GM23248 (cell line): ENCODE results near the gene MACC1. TPM values are rescaled to one million over a fixed set of nuclear protein-coding genes. Genes with fewer than 3 reads are reported as not detected.

Experiments
- DNase-seq: peaks from one replicate; pipeline ENCODE4 v3.0.0-alpha.2; 2015
- H2AFZ ChIP-seq: fragments of 200-600 bp; sonication (generic); 2 replicates; pipeline ENCODE4 v1.6.1; 2016; ENCODE audit warnings: antibody characterized with exemption
- H3F3A ChIP-seq: fragments of 200-600 bp; sonication (generic); 2 replicates; pipeline ENCODE4 v1.6.1; 2016; ENCODE audit warnings: mild to moderate bottlenecking, antibody characterized with exemption, mixed run types; ENCODE audit not compliant: insufficient read depth
- H3K27ac ChIP-seq: fragments of 200-600 bp; sonication (generic); 2 replicates; pipeline ENCODE4 v1.5.1; 2016; ENCODE audit warnings: mild to moderate bottlenecking
- H3K27me3 ChIP-seq: fragments of 200-600 bp; sonication (generic); replicated peaks from 2 replicates; pipeline ENCODE4 v1.6.1; 2016; ENCODE audit warnings: mild to moderate bottlenecking; ENCODE audit not compliant: insufficient read depth
- H3K36me3 ChIP-seq: fragments of 200-600 bp; sonication (generic); 2 replicates; pipeline ENCODE4 v1.6.1; 2016; ENCODE audit warnings: low read depth, mild to moderate bottlenecking
- H3K4me1 ChIP-seq: fragments of 200-600 bp; sonication (generic); 2 replicates; pipeline ENCODE4 v1.6.1; 2016; ENCODE audit warnings: mild to moderate bottlenecking; ENCODE audit not compliant: insufficient read depth
- H3K4me2 ChIP-seq: fragments of 200-600 bp; sonication (generic); one replicate; pipeline ENCODE4 v1.6.1; 2016; ENCODE audit warnings: mild to moderate bottlenecking; ENCODE audit not compliant: unreplicated experiment
- H3K4me3 ChIP-seq: fragments of 200-600 bp; sonication (generic); 2 replicates; pipeline ENCODE4 v1.5.1; 2016; ENCODE audit warnings: mild to moderate bottlenecking
- H3K79me2 ChIP-seq: fragments of 200-600 bp; sonication (generic); 2 replicates; pipeline ENCODE4 v1.6.1; 2016; ENCODE audit warnings: mild to moderate bottlenecking; ENCODE audit not compliant: insufficient read depth
- H3K9ac ChIP-seq: fragments of 200-600 bp; sonication (generic); 2 replicates; pipeline ENCODE4 v1.6.1; 2016; ENCODE audit warnings: mild to moderate bottlenecking
- H3K9me2 ChIP-seq: fragments of 200-600 bp; sonication (generic); 2 replicates; pipeline ENCODE4 v1.6.1; 2016; ENCODE audit warnings: mixed run types, mild to moderate bottlenecking, moderate library complexity; ENCODE audit not compliant: insufficient read depth
- H3K9me3 ChIP-seq: fragments of 200-600 bp; sonication (generic); one replicate; pipeline ENCODE4 v1.6.1; 2017; ENCODE audit warnings: low read depth
- H4K20me1 ChIP-seq: fragments of 200-600 bp; sonication (generic); 2 replicates; pipeline ENCODE4 v1.6.0; 2016; ENCODE audit not compliant: insufficient read depth
- EZH2 ChIP-seq: fragments of 200-600 bp; sonication (generic); IDR thresholded peaks from 2 replicates; pipeline ENCODE4 v1.6.1; 2018; ENCODE audit warnings: antibody characterized with exemption, mild to moderate bottlenecking; ENCODE audit not compliant: insufficient read depth, poor library complexity, severe bottlenecking
- EZH2phosphoT487 ChIP-seq: fragments of 200-600 bp; sonication (generic); IDR thresholded peaks from 2 replicates; pipeline ENCODE4 v1.6.1; 2018; ENCODE audit warnings: antibody characterized with exemption, moderate library complexity, mild to moderate bottlenecking, low read depth; ENCODE audit not compliant: insufficient read depth
- WGBS, 2 experiments: methylation state at CpG; one replicate each; pipeline ENCODE4 v1.1.6; 2015 to 2017; ENCODE audit warnings: low lambda C conversion rate in 2 of 2, low coverage in 1 of 2; ENCODE audit errors: missing lambda C conversion rate in 2 of 2; 5-methylcytosine and 5-hydroxymethylcytosine counted together
- in situ Hi-C: fragments of 300-500 bp; cut with MboI; formaldehyde crosslinking; loops from 2 replicates; pipeline ENCODE4 v1.15.0; 2020
- polyA plus RNA-seq: library from polyadenylated mRNA; unstranded; fragments of >200 nt; fragmentation: Nextera tagmentation; extraction: Ambion mirVana; gene quantifications from 2 replicates; pipeline ENCODE4 v1.2.1, GENCODE V29; 2016
- total RNA-seq: library from RNA; depleted of rRNA; stranded (reverse); fragments of >200 nt; shearing (Covaris generic); gene quantifications from 2 replicates; pipeline ENCODE4 v1.2.3, GENCODE V29; 2014; rRNA removed

MACC1 gene
- total and polyA plus RNA-seq, 2 experiments from 2014 or later: 0.05 to 0.11 TPM

DNA sequence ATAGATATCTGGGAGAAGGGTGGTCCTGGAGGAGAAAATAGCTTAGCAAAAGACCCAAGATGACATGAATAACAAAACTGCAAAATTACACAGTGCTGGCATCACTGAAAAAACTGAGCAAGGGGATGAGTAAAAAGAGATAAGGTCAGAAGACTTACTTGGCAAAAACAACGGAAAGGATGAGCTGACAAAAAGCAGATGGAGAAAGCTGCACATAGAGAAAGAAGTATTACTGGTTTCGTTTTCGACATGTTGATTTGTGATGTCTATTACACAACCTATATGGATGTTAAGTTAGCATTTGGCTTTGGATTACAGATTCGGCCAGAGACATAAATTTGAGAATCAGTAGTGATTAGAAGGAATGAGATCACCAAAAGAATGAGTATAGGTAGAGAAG lies 132.1 kb downstream of the MACC1 start:
- in situ Hi-C loops: no loop called here
- H3K27ac ChIP-seq: peak overlapping the region; percentile 72
- peak overlapping the region; percentile 77 for H2AFZ ChIP-seq
- no peaks in the 10 kb centered on the region for H3K36me3 ChIP-seq
- H3K4me2 ChIP-seq: peak overlapping the region; percentile 59
- H3F3A ChIP-seq: peaks cover 24% of the 10 kb centered on the region; the same call in 1 of the 2 replicates
- H3K9me3 ChIP-seq: no peaks in the 10 kb centered on the region
- no peaks in the 10 kb centered on the region for H4K20me1 ChIP-seq
- H3K4me3 ChIP-seq: peak overlapping the region; percentile 51
- 4 to 7% methylated on average over 4 of the region's 4 CpGs for WGBS, 2 experiments
- no peaks in the 10 kb centered on the region for H3K79me2 ChIP-seq
- DNase-seq: peak; percentile 87
- no peak for TF ChIP-seq EZH2phosphoT487
- no peak for TF ChIP-seq EZH2
- no peaks in the 10 kb centered on the region; the same call in 1 of the 2 replicates for H3K9me2 ChIP-seq
- peaks cover 29% of the 10 kb centered on the region for H3K4me1 ChIP-seq
- no peaks in the 10 kb centered on the region for H3K27me3 ChIP-seq
- H3K9ac ChIP-seq: peak overlapping the region; percentile 39

Other genes starting within 250 kb of the MACC1 start
- 9.9 and 11.9 TPM in 2 replicates for gene ITGB8, start 113.5 kb upstream of the MACC1 start, total RNA-seq
- 3.3 and 3.4 TPM in 2 replicates for gene ITGB8, start 113.5 kb upstream of the MACC1 start, polyA plus RNA-seq